Fibroblast of skin of left biceps (primary cell): Measurements from ENCODE around the gene CD52.
A peak's percentile ranks its signal among the peaks of the same experiment; 100 is the strongest.
"Not testable (repeated sequence)": the region's sequence is repeated elsewhere in the genome, so short reads cannot be mapped to it uniquely, and the experiment has no call there.

Experiments
- DNase-seq, 2 experiments: peaks; one replicate each; pipeline ENCODE4 v3.0.0-alpha.2; 2013; ENCODE audit warnings: low read depth in 2 of 2

The CD52 gene

GRCh38 chr1:26284597-26285347 lies 33.0 kb upstream of the CD52 start:
- DNase-seq: peak in 1 of 2 experiments; percentile 44

GRCh38 chr1:26285366-26286063 lies 32.2 kb upstream of the CD52 start:
- DNase-seq: no peak

- DNase-seq: no peak
These were observed 31.7 kb upstream of the CD52 start for GRCh38 chr1:26286064-26286416.

GRCh38 chr1:26287033-26287711 lies 30.6 kb upstream of the CD52 start:
- no peak for DNase-seq

- no peak for DNase-seq
These were observed 29.9 kb upstream of the CD52 start for GRCh38 chr1:26287811-26288210.

GRCh38 chr1:26288311-26288941 lies 29.3 kb upstream of the CD52 start:
- no peak for DNase-seq

GRCh38 chr1:26289158-26290059 lies 28.3 kb upstream of the CD52 start:
- DNase-seq: no peak

GRCh38 chr1:26290122-26290881 lies 27.5 kb upstream of the CD52 start:
- no peak for DNase-seq

GRCh38 chr1:26290882-26291261 lies 26.9 kb upstream of the CD52 start:
- DNase-seq: no peak

- DNase-seq: no peak
These were observed 26.3 kb upstream of the CD52 start for GRCh38 chr1:26291433-26291832.

GRCh38 chr1:26291939-26292338 lies 25.8 kb upstream of the CD52 start:
- no peak for DNase-seq

- not testable (repeated sequence) for DNase-seq
These were observed 25.0 kb upstream of the CD52 start for GRCh38 chr1:26292735-26293134.

- no peak for DNase-seq
These were observed 23.8 kb upstream of the CD52 start for GRCh38 chr1:26293911-26294463.

GRCh38 chr1:26295194-26296138 lies 22.3 kb upstream of the CD52 start:
- no peak for DNase-seq

GRCh38 chr1:26296340-26297056 lies 21.3 kb upstream of the CD52 start:
- DNase-seq: no peak

GRCh38 chr1:26297057-26297790 lies 20.5 kb upstream of the CD52 start:
- no peak for DNase-seq

- no peak for DNase-seq
These were observed 20.0 kb upstream of the CD52 start for GRCh38 chr1:26297791-26298124.
